Measurements from ENCODE around the gene KLHL10.

GRCh38 chr17:41870627-41871026 lies 33.0 kb downstream of the KLHL10 start:
- TF ChIP-seq ELK1 (IDR thresholded peaks at IDR 0.05; ENCODE audit: borderline replicate concordance, low read depth, low read length), result no peak
- no peak for TF ChIP-seq POLR2A (IDR thresholded peaks at IDR 0.05; ENCODE audit: low read depth, low read length)
- no peak for TF ChIP-seq CTCF (conservative IDR thresholded peaks at IDR 0.05; ENCODE audit: low read depth, low read length)
- TF ChIP-seq NFE2L2 (IDR thresholded peaks at IDR 0.05; ENCODE audit: low read depth, low read length), result no peak
- TF ChIP-seq FOS (IDR thresholded peaks at IDR 0.05; ENCODE audit: low read depth, low read length), result no peak
- no peak for TF ChIP-seq USF2 (IDR thresholded peaks at IDR 0.05; ENCODE audit: low read depth, low read length)
- no peak for TF ChIP-seq CHD1 (IDR thresholded peaks at IDR 0.05; ENCODE audit: low read depth, low read length)
- no peak for TF ChIP-seq MAFK (IDR thresholded peaks at IDR 0.05; ENCODE audit: low read depth, low read length)
- no peak for TF ChIP-seq RAD21 (IDR thresholded peaks at IDR 0.05; ENCODE audit: low read length)
- TF ChIP-seq CEBPB (IDR thresholded peaks at IDR 0.05; ENCODE audit: low read depth, low read length), result no peak
- no peak for TF ChIP-seq SMC3 (IDR thresholded peaks at IDR 0.05; ENCODE audit: low read depth, low read length)
- TF ChIP-seq MXI1 (IDR thresholded peaks at IDR 0.05; ENCODE audit: borderline replicate concordance, low read depth, low read length), result no peak
- no peak for TF ChIP-seq MAZ (IDR thresholded peaks at IDR 0.05; ENCODE audit: borderline replicate concordance, low read depth, low read length)
- TF ChIP-seq BHLHE40 (IDR thresholded peaks at IDR 0.05; ENCODE audit: low read depth, low read length), result no peak

All from IMR-90 (cell line).